C4-2B (cell line): ENCODE results near the gene LRMDA.

Experiments used
- H3K27ac ChIP-seq: fragments of 450-650 bp; 2 replicates; pipeline ENCODE4 v1.5.1; 2017
- ZFX ChIP-seq: fragments of 450-650 bp; IDR thresholded peaks from 2 replicates; pipeline ENCODE4 v1.6.1; 2017
- TF ChIP-seq, protein P1 (sequence below): fragments of 450-650 bp; conservative IDR thresholded peaks from 2 replicates; pipeline ENCODE4 v1.5.1; 2017; ENCODE audit warnings: mild to moderate bottlenecking

LRMDA gene

DNA sequence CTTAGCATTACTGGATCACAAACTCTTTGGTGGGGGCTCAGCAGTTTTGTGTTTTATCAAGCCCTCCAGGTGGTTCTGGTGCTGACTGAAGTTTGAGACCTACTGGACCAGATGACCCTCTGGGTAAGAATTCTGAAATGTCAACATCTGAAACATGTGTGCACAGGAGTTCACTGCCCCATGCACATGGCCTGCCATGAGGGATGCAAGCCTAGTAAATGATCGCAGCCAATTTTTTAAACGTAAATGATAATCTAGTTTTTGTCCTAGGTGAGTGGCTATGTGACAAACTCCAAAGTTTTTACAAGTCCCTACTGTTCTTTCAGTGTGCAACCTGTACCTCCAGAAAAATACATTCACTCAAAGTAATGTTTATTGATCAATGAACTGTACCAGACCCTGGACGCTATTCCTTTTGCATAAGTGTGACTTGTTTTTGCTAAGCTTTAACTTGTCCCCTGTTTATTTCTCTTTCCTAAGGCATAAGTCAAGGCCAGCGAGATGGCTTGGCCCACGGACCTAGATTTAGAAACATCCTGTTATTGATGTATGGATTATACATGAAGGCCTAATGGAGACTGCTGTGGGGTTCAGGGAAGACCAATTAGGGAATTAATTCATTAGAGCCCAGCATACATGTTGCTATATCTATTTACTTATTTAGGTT lies 531.1 kb downstream of the LRMDA start:
- no peak overlapping the region for H3K27ac ChIP-seq
- TF ChIP-seq, protein P1, sequence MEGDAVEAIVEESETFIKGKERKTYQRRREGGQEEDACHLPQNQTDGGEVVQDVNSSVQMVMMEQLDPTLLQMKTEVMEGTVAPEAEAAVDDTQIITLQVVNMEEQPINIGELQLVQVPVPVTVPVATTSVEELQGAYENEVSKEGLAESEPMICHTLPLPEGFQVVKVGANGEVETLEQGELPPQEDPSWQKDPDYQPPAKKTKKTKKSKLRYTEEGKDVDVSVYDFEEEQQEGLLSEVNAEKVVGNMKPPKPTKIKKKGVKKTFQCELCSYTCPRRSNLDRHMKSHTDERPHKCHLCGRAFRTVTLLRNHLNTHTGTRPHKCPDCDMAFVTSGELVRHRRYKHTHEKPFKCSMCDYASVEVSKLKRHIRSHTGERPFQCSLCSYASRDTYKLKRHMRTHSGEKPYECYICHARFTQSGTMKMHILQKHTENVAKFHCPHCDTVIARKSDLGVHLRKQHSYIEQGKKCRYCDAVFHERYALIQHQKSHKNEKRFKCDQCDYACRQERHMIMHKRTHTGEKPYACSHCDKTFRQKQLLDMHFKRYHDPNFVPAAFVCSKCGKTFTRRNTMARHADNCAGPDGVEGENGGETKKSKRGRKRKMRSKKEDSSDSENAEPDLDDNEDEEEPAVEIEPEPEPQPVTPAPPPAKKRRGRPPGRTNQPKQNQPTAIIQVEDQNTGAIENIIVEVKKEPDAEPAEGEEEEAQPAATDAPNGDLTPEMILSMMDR: no peak
- no peak for TF ChIP-seq ZFX

DNA sequence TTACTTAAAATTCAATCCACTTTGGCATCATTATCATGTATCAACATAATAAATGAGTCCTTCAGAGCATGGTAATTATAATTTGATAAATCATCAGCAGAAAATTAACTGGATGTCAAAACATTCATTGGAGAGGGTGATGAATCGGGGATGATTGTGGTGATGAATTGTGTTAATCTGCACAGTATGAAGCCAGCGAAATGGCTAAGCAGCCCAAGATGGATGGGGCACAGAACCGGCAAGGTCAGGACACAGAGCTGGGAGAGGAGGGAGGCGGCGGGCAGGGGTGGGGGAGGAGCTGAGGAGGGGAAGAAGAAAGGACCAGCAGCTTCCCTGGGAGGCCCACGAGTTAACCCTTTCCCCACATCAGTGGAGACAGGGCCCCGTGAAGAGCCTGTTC lies 536.1 kb downstream of the LRMDA start:
- H3K27ac ChIP-seq: no peak overlapping the region
- TF ChIP-seq, protein P1: no peak
- no peak for TF ChIP-seq ZFX

DNA sequence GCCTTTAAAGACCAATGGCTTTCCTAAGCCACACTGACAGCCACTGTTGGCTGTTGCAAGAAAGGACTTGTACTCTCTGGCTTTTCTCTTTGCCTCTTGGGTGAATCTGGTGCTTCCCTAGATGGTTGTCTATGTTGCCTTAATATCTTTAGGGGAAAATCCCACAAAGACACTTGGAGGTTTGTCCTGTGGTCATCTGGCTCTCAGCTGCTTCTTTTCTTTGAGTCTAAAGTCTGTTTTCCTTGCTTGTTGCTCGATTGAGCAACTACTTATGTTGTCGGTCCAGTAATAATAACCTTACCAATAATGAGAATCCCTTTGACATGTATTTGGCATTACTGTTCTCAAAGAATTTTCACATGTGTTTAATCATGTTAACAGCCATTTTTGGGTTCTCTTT lies 537.6 kb downstream of the LRMDA start:
- TF ChIP-seq, protein P1: no peak
- TF ChIP-seq ZFX: no peak
- no peak overlapping the region for H3K27ac ChIP-seq

DNA sequence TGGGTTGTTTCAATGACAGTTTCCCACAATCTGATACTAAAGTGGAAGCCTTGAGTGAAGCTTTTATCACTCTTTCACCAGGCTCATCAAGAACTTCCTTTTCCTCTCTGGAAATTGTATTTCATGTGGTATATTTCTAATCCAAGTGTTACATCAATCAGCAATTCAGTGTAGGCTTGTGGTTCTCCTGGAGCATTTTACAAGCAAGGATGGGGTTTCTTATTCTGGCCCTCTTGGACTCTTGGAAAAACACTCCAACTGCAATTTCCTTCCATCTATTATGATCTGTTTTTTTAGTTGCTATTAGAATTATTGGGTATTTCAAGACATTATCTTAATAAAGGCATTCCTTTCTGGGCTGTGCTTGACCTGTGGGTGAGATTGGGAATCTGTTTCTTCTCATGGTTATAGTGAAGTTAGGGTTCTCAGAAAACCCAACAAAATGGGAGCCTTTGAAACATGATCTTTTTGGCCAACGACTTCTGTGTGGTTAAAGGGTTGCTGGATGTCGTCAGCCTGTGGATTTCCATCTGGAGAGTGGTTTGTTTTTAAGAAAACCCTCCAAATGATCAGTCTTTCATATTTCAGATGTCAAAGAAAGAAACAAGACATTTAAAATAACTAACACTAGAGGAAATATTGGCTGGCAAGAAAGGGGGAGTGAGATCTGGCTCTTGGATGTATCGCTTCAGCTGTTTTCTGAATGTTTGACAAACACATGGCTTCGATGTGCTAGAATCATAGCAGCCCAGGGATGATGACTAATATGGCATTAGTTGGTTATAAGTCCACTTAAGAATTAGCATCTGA lies 540.2 kb downstream of the LRMDA start:
- no peak for TF ChIP-seq ZFX
- TF ChIP-seq, protein P1: no peak
- no peak overlapping the region for H3K27ac ChIP-seq

DNA sequence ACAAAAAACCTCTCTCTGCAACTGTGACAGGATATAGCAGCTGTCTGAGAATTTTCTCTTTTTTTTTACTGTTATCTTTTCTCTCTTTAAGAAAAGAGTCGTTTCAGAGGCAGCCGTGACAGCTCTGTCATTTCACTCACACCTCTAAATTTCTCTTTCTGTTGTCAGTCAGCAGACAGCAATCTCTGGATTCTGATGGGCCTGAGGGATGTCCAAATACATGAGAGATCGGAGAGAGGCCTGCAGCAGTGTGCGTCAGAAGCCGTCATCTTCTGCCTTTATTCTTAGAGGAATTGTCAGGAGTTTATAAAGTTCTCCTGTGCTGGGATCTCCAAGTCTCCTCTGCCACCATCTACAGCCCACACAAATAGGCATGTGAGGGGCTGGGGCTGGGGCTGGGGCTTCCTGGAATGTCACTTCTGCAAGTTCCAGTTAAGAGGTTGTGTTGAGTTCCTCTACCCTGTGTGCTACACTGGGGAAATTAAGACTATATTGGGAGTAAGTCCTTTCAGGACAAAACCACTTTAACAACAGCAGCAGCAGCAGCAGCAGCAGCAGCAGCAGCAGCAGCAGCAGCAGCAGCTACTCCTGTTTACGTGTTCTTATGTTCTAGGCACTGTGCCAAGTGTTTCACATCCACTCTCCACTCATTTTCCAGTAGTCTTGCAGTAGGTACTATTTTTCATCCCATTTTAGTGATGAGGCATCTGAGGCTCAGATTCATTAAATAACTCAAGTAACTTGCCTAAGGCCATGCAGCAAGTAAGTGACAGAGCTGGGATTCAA lies 541.3 kb downstream of the LRMDA start:
- TF ChIP-seq ZFX: no peak
- TF ChIP-seq, protein P1: no peak
- no peak overlapping the region for H3K27ac ChIP-seq

DNA sequence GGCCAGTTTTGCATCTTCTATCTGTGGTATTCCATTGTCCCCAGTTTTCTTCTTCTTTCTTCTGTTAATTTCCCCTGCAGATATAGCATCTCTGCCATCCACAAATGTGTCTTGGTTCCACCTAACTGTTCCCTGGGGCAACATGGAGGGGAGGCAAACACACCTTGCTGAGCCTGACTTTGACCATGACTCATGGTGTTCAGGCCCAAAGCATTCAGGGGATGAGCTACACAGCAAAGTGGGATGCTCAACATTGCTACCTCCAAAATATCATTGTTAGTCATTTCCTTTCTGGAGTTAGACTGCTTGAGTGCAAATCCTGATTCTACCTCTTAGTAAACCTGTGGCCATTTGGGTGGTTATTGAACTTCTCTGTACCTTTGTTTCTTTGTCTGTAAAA lies 542.7 kb downstream of the LRMDA start:
- TF ChIP-seq ZFX: no peak
- TF ChIP-seq, protein P1: no peak
- no peak overlapping the region for H3K27ac ChIP-seq

DNA sequence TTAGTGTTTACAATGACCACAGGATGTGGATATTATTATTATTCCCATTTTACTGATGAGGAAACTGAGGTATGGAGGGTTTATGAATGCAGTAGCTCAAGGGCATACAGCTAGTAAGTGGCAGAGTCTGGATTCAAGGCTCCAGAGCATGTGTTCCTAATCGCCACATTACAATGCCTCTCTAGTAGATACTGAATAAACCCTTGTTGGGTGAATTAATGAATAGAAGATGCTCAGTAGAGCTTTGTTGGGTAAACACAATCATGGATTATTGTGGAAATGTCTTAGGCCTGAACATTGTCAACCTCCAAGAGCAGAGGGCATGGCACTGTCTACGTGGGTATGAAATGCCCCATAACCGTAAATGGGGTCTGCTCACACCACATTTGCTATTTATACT lies 545.3 kb downstream of the LRMDA start:
- TF ChIP-seq ZFX: no peak
- TF ChIP-seq, protein P1: no peak
- no peak overlapping the region for H3K27ac ChIP-seq
